Neural cell (in vitro differentiated cells): ENCODE data around the gene ELOA2. TPM values are rescaled to one million over a fixed set of nuclear protein-coding genes. Genes with fewer than 3 reads are reported as not detected.

Experiments
- H2AFZ ChIP-seq: fragments of 200-600, 300-800 bp; sonication (generic), shearing (Covaris generic); 2 replicates; pipeline ENCODE4 v1.6.0; 2014; ENCODE audit warnings: low read depth, mild to moderate bottlenecking, antibody characterized with exemption, low read length, moderate library complexity
- H3F3A ChIP-seq: fragments of 200-600 bp; shearing (Covaris generic); 2 replicates; pipeline ENCODE4 v1.6.1; 2016; ENCODE audit warnings: mild to moderate bottlenecking, moderate library complexity, mixed read lengths, antibody characterized with exemption, low read length; ENCODE audit not compliant: insufficient read depth, poor library complexity, severe bottlenecking
- H3K27ac ChIP-seq: fragments of 200-600, 300-800 bp; sonication (generic), shearing (Covaris generic); 2 replicates; pipeline ENCODE4 v1.5.1; 2014; ENCODE audit warnings: mild to moderate bottlenecking, low read length, moderate library complexity
- H3K27me3 ChIP-seq: fragments of 300-800, 200-600 bp; sonication (generic), shearing (Covaris generic); 2 replicates; pipeline ENCODE4 v1.6.0; 2014; ENCODE audit warnings: mild to moderate bottlenecking, low read depth, low read length, moderate library complexity; ENCODE audit not compliant: insufficient read depth
- H3K36me3 ChIP-seq: fragments of 300-800, 200-600 bp; sonication (generic), shearing (Covaris generic); 2 replicates; pipeline ENCODE4 v1.5.1; 2014; ENCODE audit warnings: mild to moderate bottlenecking, antibody characterized with exemption, low read length, moderate library complexity; ENCODE audit not compliant: insufficient read depth
- H3K4me2 ChIP-seq: fragments of 300-800, 200-600 bp; sonication (generic), shearing (Covaris generic); 2 replicates; pipeline ENCODE4 v1.6.0; 2014; ENCODE audit warnings: mild to moderate bottlenecking, low read length
- H3K4me3 ChIP-seq: fragments of 300-800, 200-600 bp; sonication (generic), shearing (Covaris generic); 2 replicates; pipeline ENCODE4 v1.5.1; 2014; ENCODE audit warnings: mild to moderate bottlenecking, low read length, moderate library complexity
- H3K79me2 ChIP-seq: fragments of 200-600 bp; shearing (Covaris generic); replicated peaks from 2 replicates; pipeline ENCODE4 v1.6.0; 2014; ENCODE audit warnings: mild to moderate bottlenecking, low read length, moderate library complexity; ENCODE audit not compliant: insufficient read depth
- H3K9ac ChIP-seq: fragments of 300-800, 200-600 bp; sonication (generic), shearing (Covaris generic); 2 replicates; pipeline ENCODE4 v1.6.1; 2016; ENCODE audit warnings: mild to moderate bottlenecking, low read length, mixed read lengths
- H3K9me2 ChIP-seq: fragments of 200-600 bp; shearing (Covaris generic); 2 replicates; pipeline ENCODE4 v1.6.1; 2016; ENCODE audit warnings: mild to moderate bottlenecking, low read length, mixed read lengths; ENCODE audit not compliant: insufficient read depth
- H3K9me3 ChIP-seq: fragments of 200-600, 300-800 bp; sonication (generic), shearing (Covaris generic); 2 replicates; pipeline ENCODE4 v1.6.1; 2016; ENCODE audit warnings: mild to moderate bottlenecking, mixed run types, low read length, moderate library complexity, mixed read lengths
- H4K20me1 ChIP-seq: fragments of 200-600 bp; shearing (Covaris generic); 2 replicates; pipeline ENCODE4 v1.6.1; 2016; ENCODE audit warnings: mild to moderate bottlenecking, mixed run types; ENCODE audit not compliant: insufficient read depth
- CTCF ChIP-seq: fragments of 450-650 bp; IDR thresholded peaks from 2 replicates; pipeline ENCODE4 v1.5.1; 2014; ENCODE audit warnings: antibody characterized with exemption, mild to moderate bottlenecking, moderate library complexity; ENCODE audit not compliant: poor library complexity, severe bottlenecking
- EP300 ChIP-seq: fragments of 450-650 bp; conservative IDR thresholded peaks from 2 replicates; pipeline ENCODE4 v1.6.1; 2014; ENCODE audit warnings: antibody characterized with exemption, mild to moderate bottlenecking, moderate library complexity; ENCODE audit not compliant: poor library complexity, severe bottlenecking
- EZH2 ChIP-seq: fragments of 200-600, 300-800 bp; shearing (Covaris generic), sonication (generic); IDR thresholded peaks from 2 replicates; pipeline ENCODE4 v1.6.1; 2014; ENCODE audit warnings: antibody characterized with exemption, low read length, borderline replicate concordance, mild to moderate bottlenecking; ENCODE audit not compliant: insufficient read depth, poor library complexity, severe bottlenecking
- MXI1 ChIP-seq: fragments of 450-650 bp; conservative IDR thresholded peaks from 2 replicates; pipeline ENCODE4 v1.6.1; 2014; ENCODE audit warnings: antibody characterized with exemption, mild to moderate bottlenecking; ENCODE audit not compliant: poor library complexity, severe bottlenecking
- POLR2AphosphoS5 ChIP-seq: IDR thresholded peaks from 2 replicates; pipeline ENCODE4 v1.6.1; 2012
- REST ChIP-seq: IDR thresholded peaks from 2 replicates; pipeline ENCODE4 v1.6.1; 2012; ENCODE audit warnings: borderline replicate concordance
- SMC3 ChIP-seq: fragments of 450-650 bp; conservative IDR thresholded peaks from 2 replicates; pipeline ENCODE4 v1.6.1; 2014; ENCODE audit warnings: antibody characterized with exemption, mild to moderate bottlenecking, moderate library complexity; ENCODE audit not compliant: poor library complexity
- TAF1 ChIP-seq: IDR thresholded peaks from 2 replicates; pipeline ENCODE4 v1.6.1; 2012; ENCODE audit warnings: low read depth
- polyA plus RNA-seq: library from polyadenylated mRNA; depleted of rRNA; stranded (reverse); fragments of >200 nt; gene quantifications from 2 replicates; pipeline ENCODE4 v1.2.3, GENCODE V29; 2014

The ELOA2 gene
- polyA plus RNA-seq, 1 donor from 2014 or later = not detected

GRCh38 chr18:47040982-47041381 lies 5.6 kb upstream of the ELOA2 start:
- no peak overlapping the region for H3K27ac ChIP-seq
- no peaks in the 10 kb centered on the region for H3K79me2 ChIP-seq
- no peak for TF ChIP-seq EZH2
- no peak for TF ChIP-seq MXI1
- no peak for TF ChIP-seq TAF1
- no peak for TF ChIP-seq POLR2AphosphoS5
- no peak for TF ChIP-seq CTCF
- no peak for TF ChIP-seq SMC3
- TF ChIP-seq REST = no peak
- no peaks in the 10 kb centered on the region for H3K36me3 ChIP-seq
- H2AFZ ChIP-seq = no peak overlapping the region
- no peak overlapping the region for H3K9ac ChIP-seq
- peaks cover 4% of the 10 kb centered on the region for H3K9me3 ChIP-seq
- H3K9me2 ChIP-seq = no peaks in the 10 kb centered on the region
- no peaks in the 10 kb centered on the region for H3F3A ChIP-seq
- H3K4me2 ChIP-seq = no peak overlapping the region
- no peaks in the 10 kb centered on the region for H4K20me1 ChIP-seq
- H3K27me3 ChIP-seq = no peaks in the 10 kb centered on the region
- no peak overlapping the region for H3K4me3 ChIP-seq

- Histone ChIP-seq H3K9ac (no peak overlapping the region), H3K9me2 (no peaks in the 10 kb centered on the region), H3K27ac (no peak overlapping the region), H3K79me2 (no peaks in the 10 kb centered on the region), H3F3A (no peaks in the 10 kb centered on the region), H3K27me3 (no peaks in the 10 kb centered on the region), H4K20me1 (no peaks in the 10 kb centered on the region), H2AFZ (no peak overlapping the region), H3K4me2 (no peak overlapping the region), H3K9me3 (peaks cover 4% of the 10 kb centered on the region), H3K4me3 (no peak overlapping the region), H3K36me3 (no peaks in the 10 kb centered on the region)
- TF ChIP-seq REST (no peak), TAF1 (no peak), EZH2 (no peak), CTCF (no peak), SMC3 (no peak), POLR2AphosphoS5 (no peak), EP300 (no peak)
Observed at GRCh38 chr18:47036927-47037578, 1.6 kb upstream of the ELOA2 start.
